Left lobe of liver (tissue), 2 donors: Measurements from ENCODE around the gene MEGF11. TPM values are rescaled to one million over a fixed set of nuclear protein-coding genes. Genes with fewer than 3 reads are reported as not detected.
A peak's percentile ranks its signal among the peaks of the same experiment; 100 is the strongest.

Source experiments
- ATAC-seq: fragments of 200-7000 bp; cut with Tn5 transposase; one replicate; pipeline ENCODE4 v1.9.1; 2020; ENCODE audit warnings: mild to moderate bottlenecking, moderate library complexity
- DNase-seq: peaks from one replicate; pipeline ENCODE4 v3.0.0-alpha.2; 2020; ENCODE audit warnings: low spot score
- total RNA-seq: library from RNA; stranded (reverse); gene quantifications from one replicate; pipeline ENCODE4 v1.2.1, GENCODE V29; 2021
- donor health status: DM: no; HTN: no; CAD: no; lungs with moderate emphysema.
- donor health status: DM: no; HTN: yes; CAD: no.

Gene MEGF11
- total RNA-seq, 1 donor from 2014 or later: not detected

- DNase-seq: no peak
- no peak for ATAC-seq
Observed at GRCh38 chr15:66126456-66126855, 127.1 kb downstream of the MEGF11 start.

- DNase-seq (no peak), ATAC-seq (no peak)
Observed at GRCh38 chr15:66126031-66126441, 127.5 kb downstream of the MEGF11 start.

GRCh38 chr15:66124651-66125050 lies 128.9 kb downstream of the MEGF11 start:
- DNase-seq: no peak
- no peak for ATAC-seq

GRCh38 chr15:66123799-66124198 lies 129.8 kb downstream of the MEGF11 start:
- no peak for DNase-seq
- ATAC-seq: no peak

- DNase-seq (no peak), ATAC-seq (peak; percentile 51)
Observed at GRCh38 chr15:66120422-66120821, 133.1 kb downstream of the MEGF11 start.

- no peak for ATAC-seq
- DNase-seq: no peak
Observed at GRCh38 chr15:66117841-66118240, 135.7 kb downstream of the MEGF11 start.

- no peak for ATAC-seq
Observed at GRCh38 chr15:66115568-66116206, 137.9 kb downstream of the MEGF11 start.

GRCh38 chr15:66114863-66115425 lies 138.6 kb downstream of the MEGF11 start:
- ATAC-seq (no peak), DNase-seq (no peak)

More at GRCh38 chr15:66115568-66116206, 137.9 kb downstream of the MEGF11 start:
- no peak for DNase-seq

- no peak for ATAC-seq
- DNase-seq: no peak
Observed at GRCh38 chr15:66112388-66112787, 141.2 kb downstream of the MEGF11 start.

GRCh38 chr15:66111363-66111762 lies 142.2 kb downstream of the MEGF11 start:
- no peak for DNase-seq
- no peak for ATAC-seq

GRCh38 chr15:66110864-66111263 lies 142.7 kb downstream of the MEGF11 start:
- DNase-seq (no peak), ATAC-seq (no peak)

GRCh38 chr15:66109826-66110225 lies 143.7 kb downstream of the MEGF11 start:
- DNase-seq (no peak), ATAC-seq (no peak)

GRCh38 chr15:66108483-66109265 lies 144.9 kb downstream of the MEGF11 start:
- DNase-seq (no peak), ATAC-seq (no peak)

- DNase-seq (no peak), ATAC-seq (no peak)
Observed at GRCh38 chr15:66107070-66107469, 146.5 kb downstream of the MEGF11 start.

- ATAC-seq: no peak
- DNase-seq: no peak
Observed at GRCh38 chr15:66105286-66106265, 148.0 kb downstream of the MEGF11 start.

- DNase-seq (no peak), ATAC-seq (no peak)
Observed at GRCh38 chr15:66103293-66103590, 150.3 kb downstream of the MEGF11 start.

- DNase-seq (no peak), ATAC-seq (no peak)
Observed at GRCh38 chr15:66102563-66103292, 150.8 kb downstream of the MEGF11 start.

GRCh38 chr15:66101715-66102395 lies 151.7 kb downstream of the MEGF11 start:
- no peak for ATAC-seq

GRCh38 chr15:66100761-66101160 lies 152.8 kb downstream of the MEGF11 start:
- no peak for DNase-seq
- no peak for ATAC-seq

More at GRCh38 chr15:66101715-66102395, 151.7 kb downstream of the MEGF11 start:
- no peak for DNase-seq
